Cardiac muscle cell (in vitro differentiated cells and primary cell): ENCODE results near the gene JPH2. TPM values are rescaled to one million over a fixed set of nuclear protein-coding genes. Genes with fewer than 3 reads are reported as not detected.
A peak's percentile ranks its signal among the peaks of the same experiment; 100 is the strongest.

Source experiments
- DNase-seq, 2 donors: peaks; one replicate each; pipeline versions ENCODE4 v3.0.0 to v3.0.0-alpha.2; 2010 to 2017; ENCODE audit warnings: low read depth in 1 of 2, low spot score in 1 of 2
- H3K27ac ChIP-seq: fragments of 200-600 bp; sonication (generic); 2 replicates; pipeline ENCODE4 v1.5.1; 2016
- H3K27me3 ChIP-seq: fragments of 200-600 bp; sonication (generic); 2 replicates; pipeline ENCODE4 v1.6.0; 2016; ENCODE audit warnings: control low read depth
- H3K36me3 ChIP-seq: fragments of 200-600 bp; sonication (generic); 2 replicates; pipeline ENCODE4 v1.5.1; 2016; ENCODE audit warnings: control low read depth
- H3K4me1 ChIP-seq: fragments of 200-600 bp; sonication (generic); 2 replicates; pipeline ENCODE4 v1.8.1; 2017; ENCODE audit warnings: low read depth, mild to moderate bottlenecking, mixed run types
- H3K4me3 ChIP-seq: fragments of 200-600 bp; sonication (generic); 2 replicates; pipeline ENCODE4 v1.5.1; 2016; ENCODE audit warnings: mild to moderate bottlenecking
- H3K9me3 ChIP-seq: fragments of 200-600 bp; sonication (generic); 2 replicates; pipeline ENCODE4 v1.5.1; 2017; ENCODE audit warnings: low read depth, mild to moderate bottlenecking, control low read depth
- polyA plus RNA-seq: library from polyadenylated mRNA; unstranded; fragments of >200 nt; fragmentation: Nextera tagmentation; extraction: Ambion mirVana; gene quantifications from 2 replicates; pipeline ENCODE4 v1.2.1, GENCODE V29; 2016
- total RNA-seq: library from RNA; depleted of rRNA; stranded (reverse); fragments of >200 nt; gene quantifications from 2 replicates; pipeline ENCODE4 v1.2.3, GENCODE V29; 2016
- TF ChIP-seq, protein P1 (sequence below): IDR thresholded peaks from 2 replicates; pipeline ENCODE4 v1.5.1; 2012; ENCODE audit warnings: low read depth, mild to moderate bottlenecking, low read length

The JPH2 gene
- total and polyA plus RNA-seq, 2 experiments from 2014 or later, result 97.2 to 205 TPM

DNA sequence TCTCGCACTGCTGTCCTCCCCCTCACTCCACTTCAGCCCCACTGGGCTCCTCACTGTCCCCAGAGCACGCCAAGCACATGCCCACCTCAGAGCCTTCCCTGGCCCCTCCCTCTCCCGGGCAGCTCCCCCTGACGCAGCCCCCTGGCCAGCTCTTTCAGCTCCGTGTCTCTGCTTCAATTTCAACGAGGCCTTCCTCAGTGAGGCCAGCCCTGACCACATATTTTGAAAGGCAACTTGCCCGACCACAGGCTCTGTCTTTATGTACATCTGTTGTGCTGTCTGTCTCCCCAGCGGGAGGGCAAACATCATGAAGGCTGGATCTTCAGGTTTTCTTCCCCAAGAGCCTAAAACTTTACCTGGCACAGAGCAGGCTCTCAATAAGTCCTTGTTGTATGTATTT lies 44.6 kb downstream of the JPH2 start:
- peaks cover 8% of the 10 kb centered on the region for H3K36me3 ChIP-seq
- H3K27ac ChIP-seq, result peak overlapping the region; percentile 100
- no peaks in the 10 kb centered on the region for H3K27me3 ChIP-seq
- peaks cover 78% of the 10 kb centered on the region for H3K4me1 ChIP-seq
- TF ChIP-seq, protein P1, sequence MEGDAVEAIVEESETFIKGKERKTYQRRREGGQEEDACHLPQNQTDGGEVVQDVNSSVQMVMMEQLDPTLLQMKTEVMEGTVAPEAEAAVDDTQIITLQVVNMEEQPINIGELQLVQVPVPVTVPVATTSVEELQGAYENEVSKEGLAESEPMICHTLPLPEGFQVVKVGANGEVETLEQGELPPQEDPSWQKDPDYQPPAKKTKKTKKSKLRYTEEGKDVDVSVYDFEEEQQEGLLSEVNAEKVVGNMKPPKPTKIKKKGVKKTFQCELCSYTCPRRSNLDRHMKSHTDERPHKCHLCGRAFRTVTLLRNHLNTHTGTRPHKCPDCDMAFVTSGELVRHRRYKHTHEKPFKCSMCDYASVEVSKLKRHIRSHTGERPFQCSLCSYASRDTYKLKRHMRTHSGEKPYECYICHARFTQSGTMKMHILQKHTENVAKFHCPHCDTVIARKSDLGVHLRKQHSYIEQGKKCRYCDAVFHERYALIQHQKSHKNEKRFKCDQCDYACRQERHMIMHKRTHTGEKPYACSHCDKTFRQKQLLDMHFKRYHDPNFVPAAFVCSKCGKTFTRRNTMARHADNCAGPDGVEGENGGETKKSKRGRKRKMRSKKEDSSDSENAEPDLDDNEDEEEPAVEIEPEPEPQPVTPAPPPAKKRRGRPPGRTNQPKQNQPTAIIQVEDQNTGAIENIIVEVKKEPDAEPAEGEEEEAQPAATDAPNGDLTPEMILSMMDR, result no peak
- no peaks in the 10 kb centered on the region for H3K9me3 ChIP-seq
- H3K4me3 ChIP-seq, result no peak overlapping the region
- peak in 1 of 2 donors; percentile 55 for DNase-seq

DNA sequence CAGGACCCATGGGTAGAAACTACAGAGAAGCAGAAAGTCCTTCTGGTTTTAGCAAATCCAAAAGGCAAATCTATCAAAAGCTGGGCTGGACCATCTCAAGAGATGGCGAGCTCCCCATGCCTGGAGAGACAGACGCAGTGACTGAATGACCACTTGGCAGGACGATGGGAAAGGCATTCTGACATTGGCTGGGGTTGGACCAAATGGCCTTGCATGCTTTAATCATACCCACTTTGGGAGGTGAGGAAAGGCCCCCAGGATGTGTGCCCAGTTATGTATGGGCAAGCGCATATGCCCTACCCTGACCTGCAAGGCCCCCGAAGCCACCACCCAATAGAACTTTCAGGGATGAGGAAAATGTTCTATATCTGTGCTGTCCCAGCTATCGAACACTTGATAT lies 45.1 kb downstream of the JPH2 start:
- Histone ChIP-seq H3K9me3 (no peaks in the 10 kb centered on the region), H3K4me3 (no peak overlapping the region), H3K4me1 (peaks cover 79% of the 10 kb centered on the region), H3K36me3 (peaks cover 7% of the 10 kb centered on the region), H3K27ac (peak overlapping the region; percentile 100), H3K27me3 (no peaks in the 10 kb centered on the region)
- no peak for DNase-seq
- TF ChIP-seq, protein P1, result no peak

DNA sequence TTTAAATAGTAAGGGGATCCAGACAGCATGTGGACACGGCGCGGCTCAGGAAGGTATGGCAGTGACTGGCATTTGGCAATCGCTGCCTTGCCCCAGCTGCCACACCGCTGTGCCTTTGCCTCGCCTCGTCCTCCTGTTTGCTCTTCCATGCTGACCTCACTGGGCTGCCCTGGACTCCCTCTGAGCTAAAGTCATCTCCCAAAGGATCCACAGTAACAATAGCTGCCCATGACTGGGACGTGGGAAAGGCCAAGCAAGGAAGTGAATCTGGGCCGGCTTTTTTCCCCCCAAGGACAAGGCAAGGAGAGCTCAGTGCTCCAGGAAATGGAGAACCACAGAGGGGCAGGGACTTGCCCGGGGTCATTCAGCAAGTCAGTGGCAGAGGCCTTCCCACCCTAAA lies 48.1 kb downstream of the JPH2 start:
- peak overlapping the region; percentile 100 for H3K27ac ChIP-seq

DNA sequence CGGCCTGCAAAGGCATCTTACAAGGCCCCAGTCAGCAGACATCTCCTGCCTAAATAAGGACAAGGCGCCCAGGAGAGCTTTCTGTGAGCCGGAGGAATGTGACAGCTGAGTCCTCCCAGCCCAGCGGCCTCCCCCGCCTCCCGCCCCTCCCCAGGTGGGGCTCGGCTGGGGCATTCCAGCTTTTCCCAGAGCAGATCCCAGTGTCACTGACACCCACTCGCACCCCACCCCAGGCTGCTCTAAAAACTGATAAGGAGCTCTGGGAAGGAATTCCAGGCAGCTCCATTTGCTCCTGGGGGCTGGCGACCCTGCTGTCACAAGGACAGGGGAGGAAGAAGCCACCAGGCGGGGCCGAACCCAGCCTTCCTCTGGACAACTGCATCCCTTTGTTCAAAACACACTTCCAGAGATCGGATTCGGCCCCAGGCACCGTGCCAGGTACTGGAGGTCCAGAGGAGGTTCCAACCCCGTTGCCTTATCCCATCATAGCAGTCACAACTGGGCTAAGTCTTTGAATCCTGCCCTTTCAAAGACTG lies 49.7 kb downstream of the JPH2 start:
- H3K4me3 ChIP-seq, result peak overlapping the region; percentile 2
- no peaks in the 10 kb centered on the region for H3K36me3 ChIP-seq
- H3K27me3 ChIP-seq, result no peaks in the 10 kb centered on the region
- peaks cover 73% of the 10 kb centered on the region for H3K4me1 ChIP-seq
- TF ChIP-seq, protein P1, result no peak
- H3K9me3 ChIP-seq, result no peaks in the 10 kb centered on the region
- peak; percentile 68 to 97 for DNase-seq
- H3K27ac ChIP-seq, result peak overlapping the region; percentile 100

More for the DNA sequence above, 48.1 kb downstream of the JPH2 start:
- no peaks in the 10 kb centered on the region for H3K9me3 ChIP-seq
- no peak overlapping the region for H3K4me3 ChIP-seq
- no peak for DNase-seq
- TF ChIP-seq, protein P1, result no peak
- peaks cover 82% of the 10 kb centered on the region for H3K4me1 ChIP-seq
- H3K36me3 ChIP-seq, result no peaks in the 10 kb centered on the region
- no peaks in the 10 kb centered on the region for H3K27me3 ChIP-seq

DNA sequence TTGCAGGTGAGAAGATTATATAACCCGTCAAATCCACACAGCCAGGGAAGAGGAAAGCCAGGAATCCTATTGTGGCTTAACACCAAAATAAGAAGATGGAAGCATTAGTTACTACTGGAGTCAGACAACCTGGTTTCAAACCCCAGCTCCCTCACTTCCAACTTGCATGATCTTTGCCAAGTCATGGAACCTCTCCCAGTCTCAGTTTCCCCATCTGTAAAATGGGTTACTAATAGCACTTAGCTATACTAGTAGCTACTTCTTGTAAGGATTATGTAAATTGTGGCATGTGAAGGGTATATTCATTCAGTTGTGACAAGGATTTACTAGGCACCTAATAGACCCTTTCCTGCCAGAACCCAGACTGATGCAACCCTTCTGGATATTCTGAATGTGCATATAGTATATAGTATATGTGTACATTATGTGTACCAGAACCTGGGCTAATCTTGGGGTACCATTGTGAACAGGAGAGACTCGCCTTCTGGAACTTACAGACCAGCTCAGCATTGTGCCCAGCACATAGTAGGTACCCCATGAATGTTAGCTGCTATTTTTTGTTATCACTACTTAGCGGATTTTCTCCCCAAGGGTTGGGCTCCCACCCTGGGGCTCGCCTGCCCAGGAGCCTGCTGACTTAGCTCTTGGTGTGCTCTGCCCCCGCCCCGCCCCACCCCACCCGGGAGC lies 50.3 kb downstream of the JPH2 start:
- Histone ChIP-seq H3K36me3 (no peaks in the 10 kb centered on the region), H3K9me3 (no peaks in the 10 kb centered on the region)
- TF ChIP-seq, protein P1, result no peak

More for the DNA sequence above, 50.3 kb downstream of the JPH2 start:
- peaks cover 67% of the 10 kb centered on the region for H3K4me1 ChIP-seq
- peak overlapping the region; percentile 100 for H3K27ac ChIP-seq
- H3K27me3 ChIP-seq, result no peaks in the 10 kb centered on the region
- no peak for DNase-seq
- H3K4me3 ChIP-seq, result no peak overlapping the region
